Stimulated activated CD4-positive, alpha-beta T cell treated with anti-CD3 and anti-CD28 coated beads, Interleukin-15, amount 100 ng/mL, for 1 hour (primary cell): ENCODE measurements around the gene CETP.

ENCODE experiments used
- DNase-seq, 2 donors: peaks; one replicate each; pipeline ENCODE4 v3.0.0-alpha.2; 2020; ENCODE audit warnings: low read depth in 1 of 2, low spot score in 1 of 2

CETP gene

GRCh38 chr16:57016831-57017230 lies 55.1 kb downstream of the CETP start:
- no peak for DNase-seq

GRCh38 chr16:57017251-57017650 lies 55.5 kb downstream of the CETP start:
- DNase-seq: no peak

GRCh38 chr16:57019746-57020145 lies 58.0 kb downstream of the CETP start:
- DNase-seq: no peak

GRCh38 chr16:57020651-57021050 lies 58.9 kb downstream of the CETP start:
- DNase-seq: no peak

- no peak for DNase-seq
Measured at GRCh38 chr16:57021757-57022156, 60.0 kb downstream of the CETP start.

- DNase-seq: no peak
Measured at GRCh38 chr16:57022445-57022844, 60.7 kb downstream of the CETP start.

GRCh38 chr16:57023541-57024249 lies 61.9 kb downstream of the CETP start:
- DNase-seq: peak; percentile 53 to 61

GRCh38 chr16:57024894-57025680 lies 63.3 kb downstream of the CETP start:
- DNase-seq: no peak

GRCh38 chr16:57025941-57026777 lies 64.4 kb downstream of the CETP start:
- DNase-seq: no peak

- no peak for DNase-seq
Measured at GRCh38 chr16:57026778-57027062, 65.0 kb downstream of the CETP start.

GRCh38 chr16:57027067-57027466 lies 65.3 kb downstream of the CETP start:
- DNase-seq: no peak

GRCh38 chr16:57028086-57028485 lies 66.3 kb downstream of the CETP start:
- no peak for DNase-seq

- DNase-seq: no peak
Measured at GRCh38 chr16:57029161-57030160, 67.7 kb downstream of the CETP start.

GRCh38 chr16:57030346-57030902 lies 68.7 kb downstream of the CETP start:
- DNase-seq: no peak

- DNase-seq: no peak
Measured at GRCh38 chr16:57031156-57031555, 69.4 kb downstream of the CETP start.

GRCh38 chr16:57032346-57032745 lies 70.6 kb downstream of the CETP start:
- no peak for DNase-seq

- no peak for DNase-seq
Measured at GRCh38 chr16:57032931-57033330, 71.2 kb downstream of the CETP start.
